AG04449 (cell line): ENCODE results near the gene OXT.
"Not testable (repeated sequence)": the region's sequence is repeated elsewhere in the genome, so short reads cannot be mapped to it uniquely, and the experiment has no call there.

ENCODE experiments used
- CTCF ChIA-PET: fragments of 350-600 bp; formaldehyde crosslinking; extraction: SDS; loops from one replicate; lab custom pipeline; 2021; ENCODE audit warnings: antibody characterized with exemption; lab: Yijun Ruan, JAX
- POLR2A ChIA-PET: fragments of 400-600, 350-600 bp; formaldehyde crosslinking; extraction: SDS; loops from one replicate; lab custom pipeline; 2020; ENCODE audit warnings: antibody characterized with exemption, inconsistent platforms; lab: Yijun Ruan, JAX
- DNase-seq: peaks from one replicate; pipeline ENCODE4 v3.0.0-alpha.2; 2010; ENCODE audit warnings: low read depth, low spot score
- H3K4me3 ChIP-seq: 2 replicates; pipeline ENCODE4 v1.5.1; 2011; ENCODE audit warnings: low read depth, mild to moderate bottlenecking, control low read depth, low read length
- TF ChIP-seq, protein P1 (sequence below): IDR thresholded peaks from one replicate; pipeline ENCODE4 v1.5.1; 2011; ENCODE audit warnings: mild to moderate bottlenecking, moderate library complexity, low read length, control low read depth, inconsistent platforms; ENCODE audit not compliant: insufficient read depth; ENCODE audit errors: missing control alignments

Gene OXT

GRCh38 chr20:3068986-3069900 is 2.2 kb upstream of the OXT start:
- POLR2A ChIA-PET, result no interaction called here
- CTCF ChIA-PET, result interaction anchor here (11.0 kb wide), 1 partner anchor 17 kb away, joined by 86 read pairs; no protein-coding TSS in a partner anchor
- TF ChIP-seq, protein P1, sequence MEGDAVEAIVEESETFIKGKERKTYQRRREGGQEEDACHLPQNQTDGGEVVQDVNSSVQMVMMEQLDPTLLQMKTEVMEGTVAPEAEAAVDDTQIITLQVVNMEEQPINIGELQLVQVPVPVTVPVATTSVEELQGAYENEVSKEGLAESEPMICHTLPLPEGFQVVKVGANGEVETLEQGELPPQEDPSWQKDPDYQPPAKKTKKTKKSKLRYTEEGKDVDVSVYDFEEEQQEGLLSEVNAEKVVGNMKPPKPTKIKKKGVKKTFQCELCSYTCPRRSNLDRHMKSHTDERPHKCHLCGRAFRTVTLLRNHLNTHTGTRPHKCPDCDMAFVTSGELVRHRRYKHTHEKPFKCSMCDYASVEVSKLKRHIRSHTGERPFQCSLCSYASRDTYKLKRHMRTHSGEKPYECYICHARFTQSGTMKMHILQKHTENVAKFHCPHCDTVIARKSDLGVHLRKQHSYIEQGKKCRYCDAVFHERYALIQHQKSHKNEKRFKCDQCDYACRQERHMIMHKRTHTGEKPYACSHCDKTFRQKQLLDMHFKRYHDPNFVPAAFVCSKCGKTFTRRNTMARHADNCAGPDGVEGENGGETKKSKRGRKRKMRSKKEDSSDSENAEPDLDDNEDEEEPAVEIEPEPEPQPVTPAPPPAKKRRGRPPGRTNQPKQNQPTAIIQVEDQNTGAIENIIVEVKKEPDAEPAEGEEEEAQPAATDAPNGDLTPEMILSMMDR, result no peak
- DNase-seq, result no peak
- no peak overlapping the region for H3K4me3 ChIP-seq

DNA sequence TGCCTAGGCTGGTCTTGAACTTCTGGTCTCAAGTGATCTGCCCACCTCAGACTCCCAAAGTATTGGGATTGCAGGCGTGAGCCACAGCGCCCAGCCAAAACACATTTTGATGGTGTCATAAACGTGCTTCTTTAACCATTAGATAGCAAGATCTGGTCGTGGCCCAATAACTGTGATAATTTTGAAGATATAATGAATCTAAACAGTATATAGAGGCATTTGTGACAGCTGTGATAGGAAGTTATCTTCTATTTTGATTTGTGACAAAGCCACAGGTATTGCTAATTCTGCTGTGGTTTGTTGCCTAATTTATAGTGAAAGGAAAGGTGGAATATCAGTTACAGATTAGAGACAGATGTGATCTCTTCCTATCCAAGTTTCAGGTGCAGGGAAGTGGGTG is 695 bp upstream of the OXT start:
- CTCF ChIA-PET, result interaction anchor here (11.0 kb wide), 1 partner anchor 18 kb away, joined by 86 read pairs; no protein-coding TSS in a partner anchor
- DNase-seq, result no peak
- TF ChIP-seq, protein P1, result no peak
- POLR2A ChIA-PET, result no interaction called here
- H3K4me3 ChIP-seq, result no peak overlapping the region

GRCh38 chr20:3071266-3071609 is 182 bp upstream of the OXT start:
- CTCF ChIA-PET, result interaction anchor here (11.0 kb wide), 1 partner anchor 19 kb away, joined by 86 read pairs; no protein-coding TSS in a partner anchor
- peak overlapping the region; percentile 53 for H3K4me3 ChIP-seq

GRCh38 chr20:3072530-3073250 is 1.3 kb downstream of the OXT start:
- ChIA-PET POLR2A (no interaction called here), CTCF (interaction anchor here (1.0 to 11.0 kb wide), 2 partner anchors 10 to 20 kb away, joined by 3 to 86 read pairs; no protein-coding TSS in a partner anchor)
- H3K4me3 ChIP-seq, result 0 out of 2 replicates have a peak overlapping the region, but pooled peaks have one; percentile 53
- TF ChIP-seq, protein P1, result no peak
- no peak for DNase-seq

More at GRCh38 chr20:3071266-3071609, 182 bp upstream of the OXT start:
- no peak for DNase-seq
- POLR2A ChIA-PET, result no interaction called here
- TF ChIP-seq, protein P1, result no peak

- CTCF ChIA-PET, result interaction anchor here (1.0 to 11.0 kb wide), 2 partner anchors 10 to 21 kb away, joined by 3 to 86 read pairs; no protein-coding TSS in a partner anchor
- POLR2A ChIA-PET, H3K4me3 ChIP-seq, DNase-seq: not testable (repeated sequence)
Observed at GRCh38 chr20:3073251-3073643, 1.8 kb downstream of the OXT start.

- CTCF ChIA-PET, result interaction anchor here (1.2 to 11.0 kb wide), 3 partner anchors 17 to 22 kb away, joined by 3 to 86 read pairs (median 3); no protein-coding TSS in a partner anchor
- no peak for DNase-seq
- H3K4me3 ChIP-seq, result no peak overlapping the region
- TF ChIP-seq, protein P1, result no peak
- POLR2A ChIA-PET, result no interaction called here
Observed at GRCh38 chr20:3074812-3075211, 3.4 kb downstream of the OXT start.

DNA sequence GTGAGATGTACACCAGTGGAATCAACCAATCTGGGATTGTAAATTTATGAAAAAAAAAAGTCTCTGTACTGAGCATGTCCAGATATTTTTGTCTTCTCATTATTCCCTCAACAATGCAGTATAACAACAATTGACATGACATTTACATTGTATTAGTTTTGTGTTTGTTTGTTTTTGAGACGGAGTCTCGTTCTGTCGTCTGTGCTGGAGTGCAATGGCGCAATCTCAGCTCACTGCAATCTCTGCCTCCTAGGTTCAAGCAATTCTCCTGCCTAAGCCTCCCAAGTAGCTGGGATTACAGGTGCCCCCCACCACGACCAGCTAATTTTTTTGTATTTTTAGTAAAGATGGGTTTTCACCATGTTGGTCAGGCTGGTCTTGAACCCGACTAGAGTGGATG is 3.9 kb downstream of the OXT start:
- DNase-seq, POLR2A ChIA-PET, H3K4me3 ChIP-seq: not testable (repeated sequence)
- CTCF ChIA-PET, result interaction anchor here (1.2 to 11.0 kb wide), 3 partner anchors 17 to 23 kb away, joined by 3 to 86 read pairs (median 3); no protein-coding TSS in a partner anchor
